Neural cell (in vitro differentiated cells): ENCODE data around the gene WIPF2. TPM values are rescaled to one million over a fixed set of nuclear protein-coding genes. Genes with fewer than 3 reads are reported as not detected.

Experiments used
- H2AFZ ChIP-seq: fragments of 200-600, 300-800 bp; sonication (generic), shearing (Covaris generic); 2 replicates; pipeline ENCODE4 v1.6.0; 2014; ENCODE audit warnings: low read depth, mild to moderate bottlenecking, antibody characterized with exemption, low read length, moderate library complexity
- H3F3A ChIP-seq: fragments of 200-600 bp; shearing (Covaris generic); 2 replicates; pipeline ENCODE4 v1.6.1; 2016; ENCODE audit warnings: mild to moderate bottlenecking, moderate library complexity, mixed read lengths, antibody characterized with exemption, low read length; ENCODE audit not compliant: insufficient read depth, poor library complexity, severe bottlenecking
- H3K27ac ChIP-seq: fragments of 200-600, 300-800 bp; sonication (generic), shearing (Covaris generic); 2 replicates; pipeline ENCODE4 v1.5.1; 2014; ENCODE audit warnings: mild to moderate bottlenecking, low read length, moderate library complexity
- H3K27me3 ChIP-seq: fragments of 300-800, 200-600 bp; sonication (generic), shearing (Covaris generic); 2 replicates; pipeline ENCODE4 v1.6.0; 2014; ENCODE audit warnings: mild to moderate bottlenecking, low read depth, low read length, moderate library complexity; ENCODE audit not compliant: insufficient read depth
- H3K36me3 ChIP-seq: fragments of 300-800, 200-600 bp; sonication (generic), shearing (Covaris generic); 2 replicates; pipeline ENCODE4 v1.5.1; 2014; ENCODE audit warnings: mild to moderate bottlenecking, antibody characterized with exemption, low read length, moderate library complexity; ENCODE audit not compliant: insufficient read depth
- H3K4me2 ChIP-seq: fragments of 300-800, 200-600 bp; sonication (generic), shearing (Covaris generic); 2 replicates; pipeline ENCODE4 v1.6.0; 2014; ENCODE audit warnings: mild to moderate bottlenecking, low read length
- H3K4me3 ChIP-seq: fragments of 300-800, 200-600 bp; sonication (generic), shearing (Covaris generic); 2 replicates; pipeline ENCODE4 v1.5.1; 2014; ENCODE audit warnings: mild to moderate bottlenecking, low read length, moderate library complexity
- H3K79me2 ChIP-seq: fragments of 200-600 bp; shearing (Covaris generic); replicated peaks from 2 replicates; pipeline ENCODE4 v1.6.0; 2014; ENCODE audit warnings: mild to moderate bottlenecking, low read length, moderate library complexity; ENCODE audit not compliant: insufficient read depth
- H3K9ac ChIP-seq: fragments of 300-800, 200-600 bp; sonication (generic), shearing (Covaris generic); 2 replicates; pipeline ENCODE4 v1.6.1; 2016; ENCODE audit warnings: mild to moderate bottlenecking, low read length, mixed read lengths
- H3K9me2 ChIP-seq: fragments of 200-600 bp; shearing (Covaris generic); 2 replicates; pipeline ENCODE4 v1.6.1; 2016; ENCODE audit warnings: mild to moderate bottlenecking, low read length, mixed read lengths; ENCODE audit not compliant: insufficient read depth
- H3K9me3 ChIP-seq: fragments of 200-600, 300-800 bp; sonication (generic), shearing (Covaris generic); 2 replicates; pipeline ENCODE4 v1.6.1; 2016; ENCODE audit warnings: mild to moderate bottlenecking, mixed run types, low read length, moderate library complexity, mixed read lengths
- H4K20me1 ChIP-seq: fragments of 200-600 bp; shearing (Covaris generic); 2 replicates; pipeline ENCODE4 v1.6.1; 2016; ENCODE audit warnings: mild to moderate bottlenecking, mixed run types; ENCODE audit not compliant: insufficient read depth
- CTCF ChIP-seq: fragments of 450-650 bp; IDR thresholded peaks from 2 replicates; pipeline ENCODE4 v1.5.1; 2014; ENCODE audit warnings: antibody characterized with exemption, mild to moderate bottlenecking, moderate library complexity; ENCODE audit not compliant: poor library complexity, severe bottlenecking
- EP300 ChIP-seq: fragments of 450-650 bp; conservative IDR thresholded peaks from 2 replicates; pipeline ENCODE4 v1.6.1; 2014; ENCODE audit warnings: antibody characterized with exemption, mild to moderate bottlenecking, moderate library complexity; ENCODE audit not compliant: poor library complexity, severe bottlenecking
- EZH2 ChIP-seq: fragments of 200-600, 300-800 bp; shearing (Covaris generic), sonication (generic); IDR thresholded peaks from 2 replicates; pipeline ENCODE4 v1.6.1; 2014; ENCODE audit warnings: antibody characterized with exemption, low read length, borderline replicate concordance, mild to moderate bottlenecking; ENCODE audit not compliant: insufficient read depth, poor library complexity, severe bottlenecking
- MXI1 ChIP-seq: fragments of 450-650 bp; conservative IDR thresholded peaks from 2 replicates; pipeline ENCODE4 v1.6.1; 2014; ENCODE audit warnings: antibody characterized with exemption, mild to moderate bottlenecking; ENCODE audit not compliant: poor library complexity, severe bottlenecking
- POLR2AphosphoS5 ChIP-seq: IDR thresholded peaks from 2 replicates; pipeline ENCODE4 v1.6.1; 2012
- RAD21 ChIP-seq: fragments of 450-650 bp; conservative IDR thresholded peaks from 2 replicates; pipeline ENCODE4 v1.6.1; 2014; ENCODE audit warnings: antibody characterized with exemption, mild to moderate bottlenecking, moderate library complexity
- REST ChIP-seq: IDR thresholded peaks from 2 replicates; pipeline ENCODE4 v1.6.1; 2012; ENCODE audit warnings: borderline replicate concordance
- SMC3 ChIP-seq: fragments of 450-650 bp; conservative IDR thresholded peaks from 2 replicates; pipeline ENCODE4 v1.6.1; 2014; ENCODE audit warnings: antibody characterized with exemption, mild to moderate bottlenecking, moderate library complexity; ENCODE audit not compliant: poor library complexity
- TAF1 ChIP-seq: IDR thresholded peaks from 2 replicates; pipeline ENCODE4 v1.6.1; 2012; ENCODE audit warnings: low read depth
- polyA plus RNA-seq: library from polyadenylated mRNA; depleted of rRNA; stranded (reverse); fragments of >200 nt; gene quantifications from 2 replicates; pipeline ENCODE4 v1.2.3, GENCODE V29; 2014

The WIPF2 gene
- polyA plus RNA-seq, 1 donor from 2014 or later: 11.5 TPM

DNA sequence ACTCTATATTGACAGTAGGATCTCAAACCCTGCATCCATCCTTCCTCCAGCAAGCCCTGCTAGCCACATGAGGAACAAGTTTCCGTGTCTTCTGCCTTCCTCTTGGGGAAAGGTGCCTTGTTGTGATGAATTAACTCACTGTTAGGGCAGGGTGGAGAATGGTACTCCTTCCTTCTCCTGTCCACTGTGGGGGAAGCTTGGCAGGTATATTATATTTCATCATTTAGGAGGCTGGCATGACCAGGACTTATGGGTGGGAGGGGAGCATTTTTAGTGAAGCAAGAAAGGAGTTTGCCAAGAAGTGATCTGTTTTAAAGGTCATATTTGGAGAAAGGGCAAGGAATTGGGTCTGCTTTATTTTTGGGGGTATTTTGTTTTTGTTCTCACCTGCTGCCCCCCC is 59.3 kb downstream of the WIPF2 start (continued):
- no peak for TF ChIP-seq SMC3
- TF ChIP-seq RAD21: no peak
- no peak for TF ChIP-seq POLR2AphosphoS5
- TF ChIP-seq MXI1: no peak

- Histone ChIP-seq H3K79me2 (no peaks in the 10 kb centered on the region), H2AFZ (no peak overlapping the region), H3F3A (no peaks in the 10 kb centered on the region), H3K27ac (no peak overlapping the region), H4K20me1 (no peaks in the 10 kb centered on the region), H3K4me2 (no peak overlapping the region), H3K36me3 (peaks cover 17% of the 10 kb centered on the region), H3K9me3 (no peaks in the 10 kb centered on the region), H3K4me3 (no peak overlapping the region), H3K9ac (no peak overlapping the region), H3K27me3 (no peaks in the 10 kb centered on the region), H3K9me2 (no peaks in the 10 kb centered on the region)
- no peak for TF ChIP-seq TAF1
- TF ChIP-seq POLR2AphosphoS5: no peak
- TF ChIP-seq SMC3: no peak
- TF ChIP-seq REST: no peak
- TF ChIP-seq MXI1: no peak
- no peak for TF ChIP-seq EZH2
- no peak for TF ChIP-seq CTCF
- TF ChIP-seq RAD21: no peak
- no peak for TF ChIP-seq EP300
Measured at GRCh38 chr17:40279402-40279801, 60.3 kb downstream of the WIPF2 start.

- no peak overlapping the region for H3K27ac ChIP-seq
- no peak for TF ChIP-seq CTCF
- no peak for TF ChIP-seq RAD21
- TF ChIP-seq POLR2AphosphoS5: no peak
- no peak for TF ChIP-seq MXI1
- no peak for TF ChIP-seq REST
- no peak for TF ChIP-seq SMC3
- TF ChIP-seq EZH2: no peak
- TF ChIP-seq TAF1: no peak
- no peak overlapping the region for H3K4me2 ChIP-seq
- H3K9me3 ChIP-seq: no peaks in the 10 kb centered on the region
- H2AFZ ChIP-seq: no peak overlapping the region
- no peaks in the 10 kb centered on the region for H3F3A ChIP-seq
- no peak overlapping the region for H3K4me3 ChIP-seq
- no peaks in the 10 kb centered on the region for H4K20me1 ChIP-seq
- H3K27me3 ChIP-seq: no peaks in the 10 kb centered on the region
- peaks cover 17% of the 10 kb centered on the region for H3K36me3 ChIP-seq
- H3K79me2 ChIP-seq: no peaks in the 10 kb centered on the region
- H3K9ac ChIP-seq: no peak overlapping the region
- no peaks in the 10 kb centered on the region for H3K9me2 ChIP-seq
Measured at GRCh38 chr17:40281663-40282062, 62.6 kb downstream of the WIPF2 start.
